NK-92 (cell line): ENCODE measurements around the gene RFPL1.
"Not testable (repeated sequence)": the region's sequence is repeated elsewhere in the genome, so short reads cannot be mapped to it uniquely, and the experiment has no call there.

Experiments
- DNase-seq: peaks from one replicate; lab custom pipeline; 2025; ENCODE audit not compliant: unreplicated experiment; lab: John Stamatoyannopoulos, UW

The RFPL1 gene

DNA sequence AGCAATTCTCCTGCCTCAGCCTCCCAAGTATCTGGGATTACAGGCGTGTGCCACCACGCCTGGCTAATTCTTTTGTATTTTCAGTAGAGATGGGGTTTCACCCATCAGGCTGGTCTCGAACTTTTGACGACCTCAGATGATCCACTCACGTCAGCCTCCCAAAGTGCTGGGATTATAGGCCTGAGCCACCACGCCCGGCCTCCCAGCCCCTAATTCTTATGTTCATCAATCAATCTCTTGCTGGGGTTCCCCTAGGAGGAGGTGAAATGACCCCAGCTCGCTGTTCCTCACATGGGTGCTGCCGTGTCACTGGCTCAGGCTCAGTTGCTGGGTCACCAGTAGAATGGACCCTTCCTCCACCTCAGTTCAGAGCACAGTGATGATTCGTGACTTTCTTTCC, at the start of gene RFPL1:
TSS of gene RFPL1 (plus strand) at position 301 of the 400 bp plus-strand sequence.
- DNase-seq: not testable (repeated sequence)

DNA sequence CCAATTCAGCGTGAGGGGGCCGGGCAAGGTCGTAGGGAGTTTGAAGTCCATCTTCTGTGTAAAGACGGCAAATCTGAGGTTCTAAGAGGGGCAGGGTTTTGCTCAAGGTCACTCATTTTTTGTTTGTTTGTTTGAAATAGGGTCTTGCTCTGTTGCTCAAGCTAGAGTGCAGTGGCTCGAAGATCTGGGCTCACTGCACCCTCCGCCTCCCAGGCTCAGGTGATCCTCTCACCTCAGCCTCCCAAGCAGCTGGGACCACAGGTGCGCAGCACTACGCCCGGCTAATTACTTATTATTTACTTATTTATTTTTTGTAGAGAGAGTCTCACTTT, 49.7 kb upstream of the RFPL1 start:
- DNase-seq: no peak

DNA sequence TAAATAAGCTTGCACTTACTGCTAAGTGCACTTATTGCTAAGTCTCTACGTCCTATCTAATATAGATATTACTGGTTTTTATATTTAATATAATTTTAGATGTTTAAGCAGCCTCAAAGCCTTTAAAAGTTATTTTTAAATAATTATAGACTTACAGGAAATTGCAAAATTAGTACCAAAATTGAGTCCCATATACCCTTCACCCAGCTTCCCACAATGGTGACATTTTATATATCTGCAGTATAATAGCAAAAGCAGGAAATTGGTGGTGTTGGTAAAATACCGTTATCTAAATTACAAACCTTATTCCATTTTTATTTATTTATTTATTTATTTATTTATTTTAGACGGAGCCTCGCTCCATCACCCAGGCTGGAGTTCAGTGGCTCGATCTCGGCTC, 48.1 kb upstream of the RFPL1 start:
- no peak for DNase-seq

DNA sequence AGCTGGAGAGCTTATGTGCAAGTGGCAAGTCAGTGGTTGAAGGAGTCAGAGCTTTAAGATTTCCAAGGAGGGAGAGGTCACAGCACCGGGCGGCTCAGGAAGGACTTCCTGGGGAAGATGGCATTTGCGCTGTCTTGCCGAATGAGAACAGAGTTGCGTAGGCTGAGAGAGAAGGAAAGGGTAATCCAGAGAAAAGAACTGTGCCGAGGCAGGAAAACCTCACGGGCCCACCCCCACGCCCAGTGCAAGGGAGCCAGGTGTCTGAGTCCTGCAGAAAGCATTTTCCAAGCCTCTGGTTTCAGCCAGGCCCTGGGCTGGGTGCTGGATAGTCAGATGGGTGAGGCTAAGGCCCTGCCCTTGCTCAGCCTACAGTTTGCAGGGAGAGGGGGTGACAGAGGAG, 46.8 kb upstream of the RFPL1 start:
- no peak for DNase-seq

DNA sequence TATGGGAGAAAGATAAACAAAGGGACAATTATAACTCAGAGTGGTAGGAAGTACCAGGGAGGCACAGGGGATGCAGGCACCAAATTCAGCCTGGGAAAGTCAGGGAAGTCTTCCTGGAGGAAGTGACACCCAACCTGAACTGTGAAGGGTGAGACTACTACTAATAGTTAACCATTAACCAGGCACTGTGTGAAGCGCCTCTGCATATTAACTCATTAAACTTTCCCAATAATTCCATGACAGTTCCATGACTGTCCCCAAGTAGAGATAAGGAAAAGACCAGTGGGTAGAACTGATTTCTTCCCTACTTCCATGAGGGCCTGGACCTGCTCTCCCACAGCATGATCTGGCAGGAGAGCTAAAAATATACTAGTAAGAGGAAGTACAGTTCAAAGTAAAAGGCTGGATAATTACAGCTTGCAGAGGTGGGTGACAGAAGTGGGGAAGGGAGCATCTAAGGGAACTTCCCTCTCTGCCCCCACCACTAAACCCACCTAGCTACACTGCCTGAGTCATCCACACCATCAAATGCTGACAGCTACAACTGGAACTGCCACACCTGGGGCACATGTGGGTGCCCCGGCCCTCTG, 45.3 kb upstream of the RFPL1 start:
- DNase-seq: no peak

DNA sequence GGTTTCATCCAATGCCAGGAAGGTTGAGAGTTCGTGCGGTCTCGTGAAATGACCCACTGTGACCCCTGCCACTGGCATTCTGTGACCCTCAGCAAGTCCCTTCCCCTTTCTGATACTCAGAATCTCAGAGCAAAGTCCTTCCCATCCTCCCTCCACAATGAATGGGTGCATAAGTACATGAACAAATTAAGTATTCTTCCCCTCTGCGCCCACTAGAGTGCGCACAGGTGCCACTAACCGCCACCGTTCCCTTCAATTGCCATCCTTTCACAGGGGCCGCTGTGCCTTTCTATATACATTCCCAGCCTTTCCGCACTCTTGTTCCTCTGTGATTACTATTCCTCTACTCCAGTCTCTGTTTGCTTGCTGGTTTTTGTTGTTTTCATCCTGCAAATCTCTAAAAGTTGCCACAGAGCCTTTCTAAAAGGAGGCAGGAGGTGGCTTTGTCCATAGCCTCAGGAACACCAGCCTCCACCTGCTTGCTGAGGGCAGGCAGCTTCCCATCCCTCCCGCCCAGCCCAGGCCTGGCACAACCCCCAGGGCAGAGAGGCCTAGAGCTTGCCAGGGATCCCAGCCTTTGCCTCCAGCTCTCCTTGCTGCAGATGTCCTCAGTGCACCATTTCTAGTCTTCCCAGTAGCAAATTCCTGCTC, 43.3 kb upstream of the RFPL1 start:
- no peak for DNase-seq

DNA sequence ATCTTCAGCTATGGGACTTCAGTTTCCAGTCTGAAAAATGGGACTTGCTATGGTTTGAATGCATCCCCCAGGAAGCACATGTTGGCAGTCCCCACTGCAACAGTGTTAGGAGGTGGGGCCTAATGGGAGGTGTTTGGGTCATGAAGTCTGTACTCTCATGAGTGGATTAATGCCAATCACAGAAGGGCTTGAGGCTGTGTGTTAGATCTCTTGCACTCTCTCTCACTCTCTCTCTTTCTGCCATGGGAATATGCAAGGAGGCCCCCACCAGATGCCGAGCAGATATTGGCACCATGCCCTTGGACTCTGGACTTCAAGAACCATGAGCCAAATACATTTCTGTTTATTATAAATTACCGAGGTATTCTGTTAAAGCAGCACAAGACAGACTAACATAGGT, 42.3 kb upstream of the RFPL1 start:
- no peak for DNase-seq

DNA sequence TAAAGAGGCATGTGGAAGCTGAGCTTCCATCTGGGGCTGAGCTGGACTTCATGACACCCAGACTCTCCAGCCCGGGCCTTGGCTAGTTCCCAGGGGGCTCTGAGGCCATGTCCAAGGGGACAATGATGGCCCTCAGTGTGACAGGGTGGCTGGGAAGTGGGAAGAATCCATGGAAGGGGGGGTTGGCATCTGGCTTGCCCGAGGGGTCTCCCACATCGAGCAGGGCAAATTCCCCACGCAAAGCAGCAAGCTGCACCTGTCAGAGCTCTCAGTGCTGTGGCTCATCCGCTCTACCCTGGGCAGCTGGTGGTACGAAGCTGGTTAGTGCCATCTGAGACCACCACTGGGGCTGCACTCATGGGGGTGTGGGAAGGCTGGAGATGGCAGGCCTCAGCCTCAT, 40.6 kb upstream of the RFPL1 start:
- DNase-seq: no peak

DNA sequence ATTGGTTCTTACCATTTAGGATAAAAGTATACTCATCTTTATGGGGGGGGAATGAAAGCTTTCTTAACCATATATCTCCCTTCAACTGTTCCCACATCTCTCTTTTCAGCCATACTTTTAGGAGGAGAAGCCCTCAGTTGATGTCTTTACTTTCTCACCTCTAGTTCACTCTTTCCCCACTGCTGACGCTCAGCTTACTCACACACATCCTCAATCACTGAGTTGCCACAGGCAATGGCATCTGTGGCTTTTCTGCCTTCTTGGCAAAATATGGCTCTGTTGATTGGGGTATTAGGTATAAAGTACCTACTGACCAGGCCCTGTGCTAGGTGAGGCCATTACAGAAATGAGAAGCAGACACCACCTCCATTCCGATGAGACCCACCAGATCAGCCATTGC, 37.8 kb upstream of the RFPL1 start:
- DNase-seq: no peak

DNA sequence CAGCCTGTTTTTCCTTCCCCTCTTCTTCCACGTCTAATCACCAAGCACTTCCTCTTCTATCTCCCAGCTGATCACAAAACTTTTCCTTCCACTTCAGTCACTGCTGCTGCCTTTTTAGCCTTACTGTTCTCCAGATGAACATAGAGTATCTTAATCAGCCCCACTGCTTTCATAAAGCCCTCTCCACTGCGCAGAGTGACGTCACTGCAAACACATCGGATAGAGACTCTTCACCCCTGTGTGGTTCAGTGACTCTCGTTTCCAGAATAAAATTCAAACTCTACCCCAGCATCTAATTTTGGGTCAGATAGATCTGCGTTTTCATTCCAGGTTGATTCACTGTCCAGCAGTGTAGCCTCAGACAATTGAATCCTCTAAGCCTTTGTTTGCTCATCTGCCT, 36.8 kb upstream of the RFPL1 start:
- not testable (repeated sequence) for DNase-seq

DNA sequence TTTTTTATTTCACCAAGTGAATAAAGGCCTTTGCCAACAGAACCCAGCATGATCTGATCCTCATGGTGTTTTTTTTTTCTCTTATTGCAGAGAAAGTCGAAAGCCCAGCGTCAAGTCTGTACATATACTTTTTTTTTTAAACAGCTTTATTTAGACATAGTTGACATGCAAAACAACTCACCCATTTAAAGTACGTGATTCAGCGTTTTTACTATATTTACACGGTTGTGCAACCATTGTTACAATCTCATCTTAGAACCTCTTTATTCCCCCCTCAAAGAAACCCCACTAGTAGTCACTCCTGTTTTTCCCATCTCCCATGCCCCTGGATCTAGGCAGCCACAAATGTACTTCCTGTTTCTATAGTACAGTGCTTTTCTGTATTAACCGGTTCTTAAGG, 29.4 kb upstream of the RFPL1 start:
- DNase-seq: no peak

DNA sequence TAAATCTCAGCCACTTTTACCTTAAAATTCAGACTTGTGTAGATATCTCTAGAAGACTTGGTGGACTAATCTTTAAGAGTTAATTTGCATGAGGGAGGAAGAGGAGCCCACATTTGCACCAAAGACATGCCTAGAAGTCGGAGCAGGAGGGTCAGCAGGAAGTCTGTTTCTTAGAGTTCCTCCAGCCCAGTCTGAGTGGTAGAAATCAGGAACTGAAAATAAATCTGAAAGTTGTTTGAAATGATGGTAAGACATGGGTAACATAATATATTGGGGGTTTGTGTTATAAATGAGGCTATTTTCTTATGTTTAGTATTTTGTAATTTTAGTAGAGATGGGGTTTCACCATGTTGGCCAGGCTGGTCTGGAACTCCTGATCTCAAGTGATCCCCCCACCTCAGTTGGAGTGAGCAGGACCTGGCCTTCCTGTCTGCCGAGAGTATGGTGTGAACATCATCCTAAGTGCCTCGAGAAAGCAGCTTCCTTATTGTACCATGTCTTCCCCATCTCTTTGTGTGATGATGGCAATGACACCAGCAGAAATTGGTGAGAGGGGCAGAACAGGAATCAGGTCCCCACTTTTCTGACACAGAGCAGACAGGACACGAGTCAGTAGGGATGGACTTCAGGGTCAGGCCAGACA, 26.7 kb upstream of the RFPL1 start:
- not testable (repeated sequence) for DNase-seq

DNA sequence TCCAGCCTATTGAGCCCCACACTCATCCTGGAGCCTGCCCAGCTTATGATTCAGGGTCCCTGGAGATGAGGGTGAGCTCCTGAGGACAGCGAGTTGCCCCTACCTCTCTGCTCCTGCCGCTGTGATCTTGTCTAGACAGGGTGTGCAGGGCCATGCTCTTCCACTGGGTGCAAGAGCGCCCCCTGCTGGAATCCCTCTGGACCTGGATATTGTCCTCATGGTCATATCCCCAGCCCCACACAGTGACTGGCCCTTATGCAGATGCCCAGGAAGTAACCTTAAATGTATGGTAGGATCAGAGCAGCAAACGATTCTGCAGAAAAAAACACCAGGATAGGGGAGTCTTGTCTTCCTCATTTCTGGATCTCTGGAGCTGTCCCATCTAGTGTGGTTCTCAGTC, 25.6 kb upstream of the RFPL1 start:
- DNase-seq: not testable (repeated sequence)

DNA sequence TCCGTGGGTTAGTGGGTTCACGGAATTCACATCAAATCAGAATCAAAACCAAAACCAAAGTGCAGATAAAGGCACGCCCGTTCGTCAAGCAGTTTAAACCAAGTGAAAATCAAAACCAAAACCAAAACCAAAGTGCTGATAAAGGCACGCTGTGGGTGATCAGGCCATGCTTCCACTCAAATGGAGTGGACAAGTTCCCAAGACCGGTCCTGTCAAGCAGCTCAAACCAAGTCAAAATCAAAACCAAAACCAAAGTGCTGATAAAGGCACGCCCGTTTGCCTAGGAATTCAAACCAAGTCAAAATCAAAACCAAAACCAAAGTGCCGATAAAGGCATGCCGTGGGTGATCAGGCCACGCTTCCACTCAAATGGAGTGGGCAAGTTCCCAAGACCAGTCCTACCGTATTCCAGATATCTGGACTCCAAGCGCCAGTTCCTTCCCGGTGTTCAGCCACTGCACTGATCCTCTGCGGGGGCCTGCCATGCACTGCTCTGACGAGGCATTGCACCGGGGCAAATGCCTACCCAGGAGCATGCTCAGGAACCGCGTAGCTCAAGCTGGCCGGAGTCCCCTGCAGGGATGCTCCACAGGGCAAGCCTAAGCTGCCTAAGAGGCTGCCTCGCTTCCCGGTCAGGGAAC, 23.3 kb upstream of the RFPL1 start:
- DNase-seq: not testable (repeated sequence)

DNA sequence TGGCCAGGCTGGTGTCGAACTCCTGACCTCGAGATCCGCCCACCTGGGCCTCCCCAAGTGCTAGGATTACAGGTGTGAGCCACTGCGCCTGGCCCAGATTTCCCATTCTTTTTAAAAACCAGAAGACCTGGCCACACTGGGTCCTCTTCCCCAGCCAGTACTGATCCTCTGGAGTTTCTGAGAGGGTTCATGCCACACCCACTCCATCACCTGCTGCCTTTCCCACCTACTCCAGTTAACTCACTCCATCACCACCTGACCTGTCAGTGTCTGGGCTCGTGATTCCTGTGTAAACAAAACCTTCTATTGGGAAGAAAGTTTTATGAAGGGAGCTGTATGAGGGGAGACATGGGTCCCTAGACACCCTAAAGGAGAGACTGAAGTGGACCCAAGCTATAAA, 19.7 kb upstream of the RFPL1 start:
- DNase-seq: not testable (repeated sequence)

DNA sequence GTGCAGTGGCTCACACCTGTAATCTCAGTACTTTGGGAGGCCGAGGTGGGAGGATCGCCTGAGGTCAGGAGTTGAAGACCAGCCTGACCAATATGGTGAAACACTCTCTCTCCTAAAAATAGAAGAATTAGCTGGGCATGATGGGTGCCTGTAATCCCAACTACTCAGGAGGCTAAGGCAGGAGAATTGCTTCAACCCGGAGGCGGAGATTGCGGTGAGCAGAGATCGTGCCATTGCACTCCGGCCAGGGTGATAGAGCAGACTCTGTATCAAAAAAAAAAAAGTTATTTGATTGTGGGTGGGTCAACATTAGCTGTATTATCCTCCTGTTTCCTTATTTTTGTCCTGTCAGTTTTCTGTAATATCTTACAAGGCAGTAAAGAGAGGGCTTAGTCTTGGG, 11.9 kb upstream of the RFPL1 start:
- no peak for DNase-seq

DNA sequence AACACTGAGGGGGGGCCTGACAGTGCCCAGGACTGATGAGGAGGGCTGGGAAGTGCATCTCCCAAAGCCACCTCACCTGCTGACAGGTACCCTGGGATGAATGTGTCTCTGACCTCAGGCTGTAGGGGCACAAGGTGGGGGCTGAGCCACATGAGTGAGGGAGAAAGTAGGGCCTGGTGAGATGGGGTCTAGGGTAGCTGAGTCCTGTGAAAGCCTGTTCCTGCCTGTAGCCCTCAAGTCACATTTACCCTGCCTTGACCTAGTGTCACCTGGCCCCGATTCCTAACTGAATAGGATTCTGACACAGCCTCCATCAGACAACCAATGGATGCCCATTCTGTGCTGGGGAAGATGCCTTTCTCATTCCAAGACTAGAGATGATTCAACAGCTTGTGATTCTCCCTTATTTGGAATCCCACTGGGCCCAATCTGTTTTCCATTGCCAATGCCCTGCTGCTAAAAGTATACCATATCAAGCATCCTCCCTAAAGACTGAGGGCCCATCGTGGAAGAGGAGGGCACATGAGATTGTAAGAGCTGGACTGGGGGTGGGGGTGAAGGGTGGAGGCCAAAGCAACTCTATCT, 11.1 kb upstream of the RFPL1 start:
- no peak for DNase-seq

DNA sequence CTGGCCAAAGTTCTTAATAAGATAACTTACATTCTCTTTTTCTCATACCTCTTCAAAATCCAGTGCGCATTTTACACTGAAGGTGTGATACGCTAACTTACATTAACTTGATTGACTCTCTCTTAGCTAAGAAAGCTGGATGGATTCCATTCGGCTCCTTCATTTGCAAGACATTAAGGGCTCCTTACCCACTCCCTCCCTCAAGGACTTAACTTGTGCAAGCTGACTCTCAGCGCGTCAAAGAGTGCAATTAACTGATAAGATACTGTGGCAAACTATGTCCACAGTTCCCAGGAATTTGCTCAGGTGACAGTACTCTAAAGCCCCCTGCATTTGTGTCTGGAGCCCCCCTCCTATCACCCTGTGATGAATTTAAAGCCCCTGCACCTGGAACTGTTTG, 6.4 kb upstream of the RFPL1 start:
- no peak for DNase-seq

DNA sequence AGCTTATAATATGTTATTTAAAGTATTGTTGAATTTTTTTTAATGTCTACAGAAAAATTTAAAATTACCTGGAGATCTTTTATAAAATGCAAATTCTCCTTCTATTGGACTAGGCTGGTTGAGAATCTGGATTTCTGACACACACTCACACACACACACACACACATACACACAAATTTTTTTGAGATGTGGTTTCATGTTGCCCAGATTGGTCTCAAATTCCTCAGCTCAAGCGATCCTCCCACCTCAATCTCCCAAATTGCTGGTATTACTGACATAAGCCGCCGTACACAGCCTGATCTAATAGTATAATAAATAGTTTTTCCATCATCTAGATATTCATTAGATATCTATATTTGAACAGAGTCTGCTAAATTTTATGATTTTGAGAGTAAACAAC, 4.5 kb upstream of the RFPL1 start:
- no peak for DNase-seq

DNA sequence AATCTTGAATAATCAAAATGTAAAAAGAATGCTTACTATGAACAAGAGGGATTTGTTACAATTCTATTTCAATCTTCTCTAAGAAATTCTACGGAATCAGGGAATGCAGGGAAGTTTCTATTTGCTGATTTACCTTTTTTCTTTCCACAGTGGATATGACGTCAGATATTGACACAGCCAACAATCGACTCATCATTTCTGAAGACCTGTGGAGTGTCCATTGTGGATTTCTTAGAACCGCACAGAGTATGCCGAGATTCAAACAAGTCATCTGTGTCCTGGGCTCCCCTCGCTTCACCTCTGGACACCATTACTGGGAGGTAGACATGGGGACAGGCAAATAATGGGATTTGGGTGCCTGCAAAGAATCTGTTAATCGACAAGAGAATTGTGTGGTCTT, 4.1 kb upstream of the RFPL1 start:
- DNase-seq: no peak

DNA sequence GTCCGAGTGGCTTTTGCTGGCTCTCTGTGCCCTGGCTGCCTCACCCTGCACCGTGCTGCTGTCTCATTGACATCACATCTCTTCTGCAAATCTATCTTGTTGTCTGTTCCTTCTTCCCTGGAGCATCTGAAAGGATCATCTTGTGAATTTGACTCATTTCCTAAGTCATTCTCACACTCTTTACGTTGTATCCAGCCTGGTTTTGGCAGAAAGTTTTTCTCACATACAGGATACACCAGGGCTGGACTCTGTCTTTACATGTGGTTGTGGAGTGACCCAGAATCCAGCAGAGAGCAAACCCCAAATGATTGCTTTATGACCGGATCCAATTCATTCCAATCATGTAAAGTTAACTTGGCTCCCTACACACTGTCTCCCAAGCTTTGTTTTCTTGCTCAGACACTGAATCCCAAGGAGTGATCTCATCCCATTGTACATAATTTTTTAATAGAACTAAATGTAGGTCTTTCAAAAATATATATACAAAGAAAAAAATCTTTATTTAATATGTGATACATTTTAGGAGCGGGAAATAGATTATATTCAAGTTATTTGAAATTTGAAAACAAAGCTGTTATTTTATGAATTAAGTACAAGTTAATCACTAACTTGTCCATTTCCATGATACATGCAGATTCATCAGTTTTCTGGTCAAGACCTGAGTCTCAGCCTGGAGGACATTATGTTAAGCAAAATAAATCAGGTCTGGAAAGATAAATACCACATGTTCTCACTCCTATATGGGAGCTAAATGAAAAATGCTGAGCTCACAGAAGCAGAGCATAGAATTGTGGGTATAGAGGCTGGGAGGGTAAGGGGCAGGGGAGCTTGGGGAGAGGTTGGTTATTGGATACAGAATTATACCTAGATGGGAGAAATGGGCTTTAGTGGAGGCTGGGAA, 2.9 kb upstream of the RFPL1 start:
- no peak for DNase-seq
